Endothelial cell of hepatic sinusoid (primary cell): ENCODE data around the gene S100A14.

Experiments used
- in situ Hi-C: cut with HindIII; loops from 2 replicates; pipeline ENCODE4 v1.10.0; 2017; ENCODE audit warnings: low sequenced_read_pairs

S100A14 gene

GRCh38 chr1:153616144-153616916, at the start of gene S100A14:
Gene S100A14 (minus strand): TSS chr1:153616325. CDS start chr1:153615858, 467 bp downstream.
- in situ Hi-C loops: no loop called here

- in situ Hi-C loops: no loop called here
These were observed 47.1 kb upstream of the S100A14 start for GRCh38 chr1:153663211-153663610.

- in situ Hi-C loops: no loop called here
These were observed 46.1 kb upstream of the S100A14 start for GRCh38 chr1:153662269-153662668.

- in situ Hi-C loops: no loop called here
These were observed 45.1 kb upstream of the S100A14 start for GRCh38 chr1:153661111-153661708.

GRCh38 chr1:153659656-153660055, 43.5 kb upstream of the S100A14 start:
- in situ Hi-C loops: no loop called here

- in situ Hi-C loops: no loop called here
These were observed 43.0 kb upstream of the S100A14 start for GRCh38 chr1:153659175-153659534.

- in situ Hi-C loops: no loop called here
These were observed 42.5 kb upstream of the S100A14 start, which contains the start of gene SNAPIN for GRCh38 chr1:153658400-153659174. Gene SNAPIN (plus strand): TSS chr1:153658703. CDS start chr1:153658744, 41 bp downstream.

- in situ Hi-C loops: no loop called here
These were observed 39.2 kb upstream of the S100A14 start for GRCh38 chr1:153655333-153655732.

- in situ Hi-C loops: no loop called here
These were observed 36.8 kb upstream of the S100A14 start for GRCh38 chr1:153652805-153653500.

GRCh38 chr1:153651771-153652170, 35.6 kb upstream of the S100A14 start:
- in situ Hi-C loops: no loop called here

GRCh38 chr1:153649863-153650235, 33.7 kb upstream of the S100A14 start:
- in situ Hi-C loops: no loop called here

- in situ Hi-C loops: no loop called here
These were observed 33.2 kb upstream of the S100A14 start for GRCh38 chr1:153649137-153649862.

- in situ Hi-C loops: no loop called here
These were observed 32.0 kb upstream of the S100A14 start for GRCh38 chr1:153648000-153648643.

GRCh38 chr1:153647346-153647714, 31.2 kb upstream of the S100A14 start:
- in situ Hi-C loops: no loop called here

GRCh38 chr1:153646672-153647345, 30.7 kb upstream of the S100A14 start:
- in situ Hi-C loops: no loop called here

- in situ Hi-C loops: no loop called here
These were observed 27.7 kb upstream of the S100A14 start for GRCh38 chr1:153643816-153644215.

- in situ Hi-C loops: no loop called here
These were observed 27.0 kb upstream of the S100A14 start for GRCh38 chr1:153643100-153643499.

GRCh38 chr1:153642161-153642560, 26.0 kb upstream of the S100A14 start:
- in situ Hi-C loops: no loop called here

- in situ Hi-C loops: no loop called here
These were observed 24.7 kb upstream of the S100A14 start for GRCh38 chr1:153640861-153641260.
